ENCODE results near the gene TGM1.

- TF ChIP-seq POLR2A (IDR thresholded peaks at IDR 0.05) (no peak), CTCF (IDR thresholded peaks at IDR 0.05) (no peak)
Observed at GRCh38 chr14:24293525-24293924, 30.5 kb upstream of the TGM1 start.
